GM12878 (cell line): ENCODE measurements around the gene PLCB4. TPM values are rescaled to one million over a fixed set of nuclear protein-coding genes. Genes with fewer than 3 reads are reported as not detected.

Experiments used
- ATAC-seq: fragments of 200-7000 bp; cut with Tn5 transposase; 3 replicates; pipeline ENCODE4 v1.9.1; 2020; ENCODE audit warnings: mild to moderate bottlenecking, moderate library complexity
- BruUV-seq: library from RNA; stranded (reverse); fragments of 400-500 nt; replicated peaks from 2 replicates; lab custom pipeline; 2021; lab: Mats Ljungman, UMichigan
- CTCF ChIA-PET: fragments of 300-600 bp; sonication (Branson Sonifier 250); formaldehyde crosslinking; extraction: SDS; loops from one replicate; lab custom pipeline; 2021; ENCODE audit warnings: inconsistent platforms; lab: Yijun Ruan, JAX
- POLR2A ChIA-PET: fragments of 350-600 bp; formaldehyde crosslinking; extraction: SDS; loops from one replicate; lab custom pipeline; 2021; ENCODE audit warnings: inconsistent platforms; lab: Charles Lee
- RAD21 ChIA-PET: fragments of 300-600 bp; sonication (Branson Sonifier 250); formaldehyde crosslinking; loops from one replicate; lab custom pipeline; 2023; ENCODE audit warnings: antibody characterized with exemption; ENCODE audit not compliant: unreplicated experiment; lab: Charles Lee
- SMC1A ChIA-PET: fragments of 300-600 bp; sonication (Branson Sonifier 250); formaldehyde crosslinking; loops from one replicate; lab custom pipeline; 2023; ENCODE audit not compliant: unreplicated experiment, uncharacterized antibody; lab: Charles Lee
- DNase-seq: peaks from one replicate; pipeline ENCODE4 v3.0.0-alpha.2; 2011; ENCODE audit warnings: low read depth, low spot score
- FAIRE-seq: peaks from 3 replicates; lab custom pipeline; 2011; peaks lifted over from hg19 to GRCh38; lab: Jason Lieb, UNC
- H2AFZ ChIP-seq: 2 replicates; pipeline ENCODE4 v1.6.0; 2011; ENCODE audit warnings: low read depth, low read length, control low read depth; ENCODE audit not compliant: control insufficient read depth
- H3K27ac ChIP-seq: 2 replicates; pipeline ENCODE4 v1.5.1; 2011; ENCODE audit warnings: control low read depth; ENCODE audit not compliant: control insufficient read depth, insufficient read depth
- H3K27me3 ChIP-seq, 2 experiments: replicated peaks in 1 of 2; 2 replicates each; pipeline versions ENCODE4 v1.6.0 to v1.6.1; 2011; ENCODE audit warnings: low read length in 1 of 2; ENCODE audit not compliant: control insufficient read depth in 2 of 2, insufficient read depth in 2 of 2
- H3K36me3 ChIP-seq, 2 experiments: 2 replicates each; pipeline ENCODE4 v1.5.1; 2011; ENCODE audit warnings: low read length in 1 of 2; ENCODE audit not compliant: control insufficient read depth in 2 of 2, insufficient read depth in 2 of 2
- H3K4me1 ChIP-seq: 2 replicates; pipeline ENCODE4 v1.6.1; 2011; ENCODE audit warnings: mild to moderate bottlenecking, low read length, moderate library complexity, mixed read lengths; ENCODE audit not compliant: control insufficient read depth, insufficient read depth
- H3K4me2 ChIP-seq: 2 replicates; pipeline ENCODE4 v1.6.0; 2011; ENCODE audit warnings: control low read depth; ENCODE audit not compliant: control insufficient read depth, insufficient read depth
- H3K4me3 ChIP-seq: fragments of 200-600 bp; sonication (generic); 2 replicates; pipeline ENCODE4 v1.5.1; 2016
- H3K79me2 ChIP-seq: 2 replicates; pipeline ENCODE4 v1.6.0; 2011; ENCODE audit warnings: low read length; ENCODE audit not compliant: control insufficient read depth, insufficient read depth
- H3K9ac ChIP-seq: 2 replicates; pipeline ENCODE4 v1.8.0; 2011; ENCODE audit warnings: low read length, control low read depth, mixed read lengths; ENCODE audit not compliant: control insufficient read depth, insufficient read depth
- H3K9me3 ChIP-seq: replicated peaks from 3 replicates; pipeline ENCODE4 v1.5.1; 2011; ENCODE audit warnings: mild to moderate bottlenecking, low read length; ENCODE audit not compliant: control insufficient read depth, insufficient read depth
- H4K20me1 ChIP-seq: 2 replicates; pipeline ENCODE4 v1.6.0; 2011; ENCODE audit not compliant: control insufficient read depth, insufficient read depth
- BRCA1 ChIP-seq: IDR thresholded peaks from 2 replicates; pipeline ENCODE4 v1.6.1; 2011; ENCODE audit warnings: low read depth, low read length, improper control_type of control experiment
- CBX3 ChIP-seq: fragments of 200-600 bp; sonication (generic); IDR thresholded peaks from 2 replicates; pipeline ENCODE4 v1.6.1; 2016; ENCODE audit warnings: low read depth, borderline replicate concordance
- PML ChIP-seq: IDR thresholded peaks from 2 replicates; pipeline ENCODE4 v1.6.1; 2012; ENCODE audit warnings: low read length, inconsistent platforms
- RAD21 ChIP-seq: IDR thresholded peaks from 2 replicates; pipeline ENCODE4 v1.6.1; 2011; ENCODE audit warnings: mild to moderate bottlenecking, low read depth, low read length, moderate library complexity; ENCODE audit not compliant: insufficient read depth
- RBBP5 ChIP-seq: fragments of 200-600 bp; sonication (generic); conservative IDR thresholded peaks from 2 replicates; pipeline ENCODE4 v1.6.1; 2016
- SMAD5 ChIP-seq: IDR thresholded peaks from 2 replicates; pipeline ENCODE4 v1.6.1; 2016; ENCODE audit warnings: antibody characterized with exemption, low read depth
- SMC3 ChIP-seq: IDR thresholded peaks from 2 replicates; pipeline ENCODE4 v1.6.1; 2011; ENCODE audit warnings: low read length, improper control_type of control experiment, borderline replicate concordance
- TCF7 ChIP-seq: IDR thresholded peaks from 2 replicates; pipeline ENCODE4 v1.6.1; 2014; ENCODE audit warnings: antibody characterized with exemption, borderline replicate concordance
- ZNF217 ChIP-seq: fragments of 450-650 bp; IDR thresholded peaks from 2 replicates; pipeline ENCODE4 v1.6.1; 2017; ENCODE audit warnings: antibody characterized with exemption, mild to moderate bottlenecking
- WGBS: methylation state at CpG from one replicate; pipeline ENCODE4 v1.1.6; 2016; ENCODE audit warnings: low lambda C conversion rate; ENCODE audit not compliant: insufficient replicate concordance, insufficient coverage; ENCODE audit errors: missing lambda C conversion rate; 5-methylcytosine and 5-hydroxymethylcytosine counted together
- in situ Hi-C: fragments of 300-500 bp; cut with MboI; formaldehyde crosslinking; loops from 9 replicates; pipeline ENCODE4 v1.14.3; 2018; ENCODE audit warnings: mixed read lengths
- intact Hi-C: fragments of 100-400 bp; cut with micrococcal nuclease; formaldehyde crosslinking; loops from one replicate; pipeline ENCODE4 v1.14.2; 2022; ENCODE audit not compliant: unreplicated experiment
- polyA plus RNA-seq, 11 experiments: library from polyadenylated mRNA; depleted of rRNA in 4 of 11; unstranded in 6 of 11; stranded (reverse) in 5 of 11; fragments of >200 nt; fragmentation: Nextera tagmentation in 4 of 11; fragmentation: Illumina TruSeq in 1 of 11; extraction: Ambion mirVana in 4 of 11; extraction: Trizol in 1 of 11; gene quantifications; 1 replicate in 1 of 11; 2 replicates in 10 of 11; pipeline versions ENCODE4 v1.2.1 to v1.2.3, GENCODE V29; 2011 to 2016; ENCODE audit warnings: inconsistent platforms in 2 of 11, missing spikeins in 2 of 11, low read depth in 1 of 11
- total RNA-seq, 4 experiments: library from RNA; depleted of rRNA in 3 of 4; stranded (reverse); fragments of >200 nt in 3 of 4; fragmentation: Illumina TruSeq in 1 of 4; extraction: Trizol in 1 of 4; gene quantifications; 2 replicates each; pipeline versions ENCODE4 v1.2.1 to v1.2.3, GENCODE V29; 2013 to 2021
- TF ChIP-seq, protein P1 (sequence below): fragments of 450-650 bp; IDR thresholded peaks from 2 replicates; pipeline ENCODE4 v1.6.1; 2017; ENCODE audit warnings: mild to moderate bottlenecking, moderate library complexity
- TF ChIP-seq, protein P2 (sequence below): fragments of 450-650 bp; IDR thresholded peaks from 2 replicates; pipeline ENCODE4 v1.6.1; 2017; ENCODE audit warnings: borderline replicate concordance
- TF ChIP-seq, protein P3 (sequence below): fragments of 450-650 bp; IDR thresholded peaks from 2 replicates; pipeline ENCODE4 v1.6.1; 2017; ENCODE audit warnings: mild to moderate bottlenecking

PLCB4 gene
- total and polyA plus RNA-seq, 10 of the 15 experiments (the other 5 are each of a cell fraction or from before 2014, with no cell fraction given): not detected

DNA sequence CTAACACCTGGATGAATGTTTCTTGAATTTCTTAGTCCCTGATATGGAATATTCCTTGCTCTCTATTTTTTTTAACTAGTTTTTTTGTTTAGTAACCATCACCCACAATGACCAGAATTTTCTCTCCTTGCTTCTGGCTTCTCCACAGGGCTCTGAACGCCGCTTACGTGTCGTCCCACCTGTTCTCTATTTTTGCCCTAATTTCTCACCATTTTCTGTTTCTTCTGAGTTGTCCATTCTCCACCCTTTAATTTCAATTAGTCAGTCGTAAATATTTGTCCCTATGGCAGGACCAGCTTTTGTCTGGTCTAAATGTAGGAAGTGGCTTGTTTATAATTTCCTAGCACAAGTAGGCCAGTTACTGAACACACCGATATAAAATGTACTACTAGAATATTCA is 52.3 kb downstream of the PLCB4 start:
- ATAC-seq (no peak), DNase-seq (no peak), FAIRE-seq (no peak)
- no peaks in the 10 kb centered on the region for H4K20me1 ChIP-seq
- no TSS peak for BruUV-seq
- no peaks in the 10 kb centered on the region for H3K9me3 ChIP-seq
- POLR2A ChIA-PET: no interaction called here
- no peak overlapping the region for H3K9ac ChIP-seq
- H3K79me2 ChIP-seq: no peaks in the 10 kb centered on the region
- CTCF ChIA-PET: interaction anchor here (0.6 to 0.8 kb wide), 2 partner anchors 9 to 226 kb away, joined by 3 read pairs; no protein-coding TSS in a partner anchor
- H3K27me3 ChIP-seq: no peaks in the 10 kb centered on the region
- H2AFZ ChIP-seq: no peak overlapping the region
- no peak overlapping the region for H3K4me3 ChIP-seq
- RAD21 ChIA-PET: no interaction called here
- H3K4me2 ChIP-seq: no peak overlapping the region
- in situ Hi-C loops: no loop called here
- 50% methylated on average over 6 of the region's 6 CpGs for WGBS
- SMC1A ChIA-PET: no interaction called here
- intact Hi-C loops: no loop called here
- no peak overlapping the region for H3K27ac ChIP-seq
- H3K4me1 ChIP-seq: no peaks in the 10 kb centered on the region
- TF ChIP-seq, protein P1, sequence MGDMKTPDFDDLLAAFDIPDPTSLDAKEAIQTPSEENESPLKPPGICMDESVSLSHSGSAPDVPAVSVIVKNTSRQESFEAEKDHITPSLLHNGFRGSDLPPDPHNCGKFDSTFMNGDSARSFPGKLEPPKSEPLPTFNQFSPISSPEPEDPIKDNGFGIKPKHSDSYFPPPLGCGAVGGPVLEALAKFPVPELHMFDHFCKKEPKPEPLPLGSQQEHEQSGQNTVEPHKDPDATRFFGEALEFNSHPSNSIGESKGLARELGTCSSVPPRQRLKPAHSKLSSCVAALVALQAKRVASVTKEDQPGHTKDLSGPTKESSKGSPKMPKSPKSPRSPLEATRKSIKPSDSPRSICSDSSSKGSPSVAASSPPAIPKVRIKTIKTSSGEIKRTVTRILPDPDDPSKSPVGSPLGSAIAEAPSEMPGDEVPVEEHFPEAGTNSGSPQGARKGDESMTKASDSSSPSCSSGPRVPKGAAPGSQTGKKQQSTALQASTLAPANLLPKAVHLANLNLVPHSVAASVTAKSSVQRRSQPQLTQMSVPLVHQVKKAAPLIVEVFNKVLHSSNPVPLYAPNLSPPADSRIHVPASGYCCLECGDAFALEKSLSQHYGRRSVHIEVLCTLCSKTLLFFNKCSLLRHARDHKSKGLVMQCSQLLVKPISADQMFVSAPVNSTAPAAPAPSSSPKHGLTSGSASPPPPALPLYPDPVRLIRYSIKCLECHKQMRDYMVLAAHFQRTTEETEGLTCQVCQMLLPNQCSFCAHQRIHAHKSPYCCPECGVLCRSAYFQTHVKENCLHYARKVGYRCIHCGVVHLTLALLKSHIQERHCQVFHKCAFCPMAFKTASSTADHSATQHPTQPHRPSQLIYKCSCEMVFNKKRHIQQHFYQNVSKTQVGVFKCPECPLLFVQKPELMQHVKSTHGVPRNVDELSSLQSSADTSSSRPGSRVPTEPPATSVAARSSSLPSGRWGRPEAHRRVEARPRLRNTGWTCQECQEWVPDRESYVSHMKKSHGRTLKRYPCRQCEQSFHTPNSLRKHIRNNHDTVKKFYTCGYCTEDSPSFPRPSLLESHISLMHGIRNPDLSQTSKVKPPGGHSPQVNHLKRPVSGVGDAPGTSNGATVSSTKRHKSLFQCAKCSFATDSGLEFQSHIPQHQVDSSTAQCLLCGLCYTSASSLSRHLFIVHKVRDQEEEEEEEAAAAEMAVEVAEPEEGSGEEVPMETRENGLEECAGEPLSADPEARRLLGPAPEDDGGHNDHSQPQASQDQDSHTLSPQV: no peak
- TF ChIP-seq, protein P2, sequence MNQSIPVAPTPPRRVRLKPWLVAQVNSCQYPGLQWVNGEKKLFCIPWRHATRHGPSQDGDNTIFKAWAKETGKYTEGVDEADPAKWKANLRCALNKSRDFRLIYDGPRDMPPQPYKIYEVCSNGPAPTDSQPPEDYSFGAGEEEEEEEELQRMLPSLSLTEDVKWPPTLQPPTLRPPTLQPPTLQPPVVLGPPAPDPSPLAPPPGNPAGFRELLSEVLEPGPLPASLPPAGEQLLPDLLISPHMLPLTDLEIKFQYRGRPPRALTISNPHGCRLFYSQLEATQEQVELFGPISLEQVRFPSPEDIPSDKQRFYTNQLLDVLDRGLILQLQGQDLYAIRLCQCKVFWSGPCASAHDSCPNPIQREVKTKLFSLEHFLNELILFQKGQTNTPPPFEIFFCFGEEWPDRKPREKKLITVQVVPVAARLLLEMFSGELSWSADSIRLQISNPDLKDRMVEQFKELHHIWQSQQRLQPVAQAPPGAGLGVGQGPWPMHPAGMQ: no peak
- TF ChIP-seq ZNF217: no peak
- no peak for TF ChIP-seq RBBP5
- no peak for TF ChIP-seq CBX3
- no peak for TF ChIP-seq PML
- no peak for TF ChIP-seq RAD21
- no peak for TF ChIP-seq TCF7
- TF ChIP-seq SMC3: no peak
- TF ChIP-seq SMAD5: no peak
- TF ChIP-seq, protein P3, sequence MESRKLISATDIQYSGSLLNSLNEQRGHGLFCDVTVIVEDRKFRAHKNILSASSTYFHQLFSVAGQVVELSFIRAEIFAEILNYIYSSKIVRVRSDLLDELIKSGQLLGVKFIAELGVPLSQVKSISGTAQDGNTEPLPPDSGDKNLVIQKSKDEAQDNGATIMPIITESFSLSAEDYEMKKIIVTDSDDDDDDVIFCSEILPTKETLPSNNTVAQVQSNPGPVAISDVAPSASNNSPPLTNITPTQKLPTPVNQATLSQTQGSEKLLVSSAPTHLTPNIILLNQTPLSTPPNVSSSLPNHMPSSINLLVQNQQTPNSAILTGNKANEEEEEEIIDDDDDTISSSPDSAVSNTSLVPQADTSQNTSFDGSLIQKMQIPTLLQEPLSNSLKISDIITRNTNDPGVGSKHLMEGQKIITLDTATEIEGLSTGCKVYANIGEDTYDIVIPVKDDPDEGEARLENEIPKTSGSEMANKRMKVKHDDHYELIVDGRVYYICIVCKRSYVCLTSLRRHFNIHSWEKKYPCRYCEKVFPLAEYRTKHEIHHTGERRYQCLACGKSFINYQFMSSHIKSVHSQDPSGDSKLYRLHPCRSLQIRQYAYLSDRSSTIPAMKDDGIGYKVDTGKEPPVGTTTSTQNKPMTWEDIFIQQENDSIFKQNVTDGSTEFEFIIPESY: no peak
- TF ChIP-seq BRCA1: no peak
- H3K36me3 ChIP-seq: no peaks in the 10 kb centered on the region
